Muscle layer of duodenum (tissue), 2 donors: ENCODE measurements around the gene FAM120A.

Experiments
- H3K27ac ChIP-seq: one replicate; pipeline ENCODE4 v1.7.0; 2013; ENCODE audit warnings: mild to moderate bottlenecking, low read length
- H3K27me3 ChIP-seq: one replicate; pipeline ENCODE4 v1.7.0; 2013; ENCODE audit warnings: low read depth, mild to moderate bottlenecking, control low read depth, low read length
- H3K36me3 ChIP-seq, 2 donors: one replicate each; pipeline ENCODE4 v1.7.0; 2013; ENCODE audit warnings: low read length in 2 of 2, control low read depth in 1 of 2, mild to moderate bottlenecking in 1 of 2; ENCODE audit not compliant: insufficient read depth in 2 of 2, control insufficient read depth in 1 of 2
- H3K4me1 ChIP-seq, 2 donors: one replicate each; pipeline ENCODE4 v1.7.0; 2013; ENCODE audit warnings: low read length in 2 of 2, mild to moderate bottlenecking in 2 of 2, control low read depth in 1 of 2, moderate library complexity in 1 of 2; ENCODE audit not compliant: insufficient read depth in 2 of 2, control insufficient read depth in 1 of 2
- H3K4me3 ChIP-seq, 2 donors: one replicate each; pipeline ENCODE4 v1.7.0; 2013; ENCODE audit warnings: low read length in 2 of 2, low read depth in 1 of 2, mild to moderate bottlenecking in 1 of 2
- H3K9me3 ChIP-seq, 2 donors: one replicate each; pipeline ENCODE4 v1.7.0; 2013; ENCODE audit warnings: low read length in 2 of 2, control low read depth in 1 of 2, mild to moderate bottlenecking in 1 of 2; ENCODE audit not compliant: control insufficient read depth in 1 of 2
- donor health status: healthy.

FAM120A gene

DNA sequence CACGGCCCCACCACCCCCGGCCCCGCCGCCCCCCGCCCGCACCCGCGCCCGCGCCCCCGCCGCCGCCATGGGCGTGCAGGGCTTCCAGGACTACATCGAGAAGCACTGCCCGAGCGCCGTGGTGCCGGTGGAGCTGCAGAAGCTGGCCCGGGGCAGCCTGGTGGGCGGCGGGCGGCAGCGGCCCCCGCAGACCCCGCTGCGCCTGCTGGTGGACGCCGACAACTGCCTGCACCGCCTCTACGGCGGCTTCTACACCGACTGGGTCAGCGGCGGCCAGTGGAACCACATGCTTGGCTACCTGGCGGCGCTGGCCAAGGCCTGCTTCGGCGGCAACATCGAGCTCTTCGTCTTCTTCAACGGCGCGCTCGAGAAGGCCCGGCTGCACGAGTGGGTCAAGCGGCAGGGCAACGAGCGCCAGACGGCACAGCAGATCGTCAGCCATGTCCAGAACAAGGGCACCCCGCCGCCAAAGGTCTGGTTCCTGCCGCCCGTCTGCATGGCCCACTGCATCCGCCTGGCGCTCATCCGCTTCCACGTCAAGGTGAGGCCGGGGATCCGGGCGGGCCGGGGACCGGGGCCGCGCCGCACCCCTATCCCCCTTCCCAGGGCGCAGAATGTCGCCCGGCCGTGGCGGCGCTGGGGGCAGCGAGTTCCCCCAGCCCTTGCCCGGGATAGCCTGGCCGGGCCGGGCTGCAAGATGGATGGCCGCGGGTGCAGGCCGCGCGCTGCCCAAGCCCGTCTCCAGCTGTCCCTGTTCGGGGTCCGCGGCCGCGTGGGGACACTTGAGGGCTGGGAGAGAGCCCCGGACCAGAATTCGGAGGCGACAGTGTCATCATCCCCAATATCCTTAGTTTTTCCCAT is 594 bp downstream of the FAM120A start:
- no peaks in the 10 kb centered on the region for H3K27me3 ChIP-seq
- H3K27ac ChIP-seq, result peak overlapping the region; percentile 96
- H3K9me3 ChIP-seq, result no peaks in the 10 kb centered on the region

DNA sequence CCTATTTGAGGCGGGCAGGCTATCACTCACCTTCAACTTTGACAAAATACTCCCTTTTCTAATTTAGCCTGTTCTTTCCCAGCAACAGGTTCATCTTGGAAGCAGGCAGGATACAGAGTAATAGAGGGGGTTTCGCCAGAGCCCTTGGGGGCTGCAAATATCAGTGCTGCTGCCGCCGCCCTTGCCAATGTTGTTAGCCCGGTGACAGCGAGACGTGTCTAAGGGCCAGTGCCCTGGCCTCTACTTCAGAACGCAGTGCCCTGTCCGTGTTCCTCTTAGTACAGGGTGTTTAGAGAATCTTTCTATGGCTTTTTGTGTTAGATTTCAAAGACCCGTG is 1.2 kb downstream of the FAM120A start:
- peak overlapping the region; percentile 96 for H3K27ac ChIP-seq
- peak overlapping the region; percentile 74 to 97 for H3K4me3 ChIP-seq
- peaks cover 4 to 6% of the 10 kb centered on the region in 2 donors for H3K36me3 ChIP-seq
- peaks cover 12 to 31% of the 10 kb centered on the region in 2 donors for H3K4me1 ChIP-seq
- H3K27me3 ChIP-seq, result no peaks in the 10 kb centered on the region
- no peaks in the 10 kb centered on the region for H3K9me3 ChIP-seq

More for the DNA sequence above, 594 bp downstream of the FAM120A start:
- Histone ChIP-seq H3K36me3 (peaks cover 10 to 12% of the 10 kb centered on the region in 2 donors), H3K4me1 (peaks cover 8 to 31% of the 10 kb centered on the region in 2 donors), H3K4me3 (peak overlapping the region; percentile 74 to 97)

DNA sequence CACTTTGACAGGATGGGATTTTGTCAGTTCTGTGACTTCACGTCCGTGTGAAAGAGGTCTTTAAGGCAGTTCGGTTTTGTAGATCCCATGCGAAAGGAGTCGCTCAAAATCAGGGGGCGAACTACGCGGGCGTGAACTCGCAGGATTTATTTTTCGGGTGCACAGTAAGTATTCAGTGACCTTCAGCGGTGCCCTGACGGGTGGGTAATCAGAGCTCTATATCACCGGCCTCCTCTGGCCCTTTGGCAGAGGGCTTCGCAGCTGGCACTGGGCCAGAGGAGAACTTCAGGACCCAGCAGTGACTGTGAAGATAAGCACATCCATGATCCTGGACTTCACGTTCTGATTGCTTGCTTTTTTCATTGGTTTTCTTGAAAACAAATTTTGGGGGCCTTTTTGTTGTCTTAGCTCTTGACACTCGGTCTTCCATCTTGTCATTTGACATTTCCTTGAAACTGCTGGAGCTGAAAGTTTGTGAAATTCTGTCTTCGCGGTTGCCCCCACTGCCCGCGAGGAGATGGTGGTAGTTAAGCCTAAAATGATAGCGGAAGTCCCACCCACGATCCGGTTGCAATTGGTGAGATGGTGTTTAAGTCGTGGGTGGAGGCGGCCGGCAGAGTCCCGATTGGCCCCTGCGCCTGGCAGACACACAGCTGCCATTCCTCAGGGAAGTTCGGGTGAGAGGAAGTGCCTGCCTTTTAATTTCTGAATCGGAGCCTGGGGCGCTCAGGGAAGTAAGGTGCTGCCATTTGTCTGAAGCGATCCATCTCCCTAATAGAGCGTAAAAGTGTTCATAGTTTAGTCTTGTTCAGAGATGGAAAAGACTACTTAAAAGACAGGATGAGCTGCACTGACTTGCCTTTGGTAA is 1.8 kb downstream of the FAM120A start, which contains the start of gene FAM120AOS:
Gene FAM120AOS, minus strand, starts transcription at position 535 of the 868 bp plus-strand sequence. CDS start 872 bp downstream, outside the sequence.
- Histone ChIP-seq H3K4me3 (peak within 1 kb of the TSS; percentile 74 to 97), H3K27ac (peak within 1 kb of the TSS; percentile 96), H3K36me3 (no peaks in the 10 kb centered on the region), H3K9me3 (no peaks in the 10 kb centered on the region), H3K27me3 (no peaks in the 10 kb centered on the region), H3K4me1 (peaks cover 13 to 35% of the 10 kb centered on the region in 2 donors)

DNA sequence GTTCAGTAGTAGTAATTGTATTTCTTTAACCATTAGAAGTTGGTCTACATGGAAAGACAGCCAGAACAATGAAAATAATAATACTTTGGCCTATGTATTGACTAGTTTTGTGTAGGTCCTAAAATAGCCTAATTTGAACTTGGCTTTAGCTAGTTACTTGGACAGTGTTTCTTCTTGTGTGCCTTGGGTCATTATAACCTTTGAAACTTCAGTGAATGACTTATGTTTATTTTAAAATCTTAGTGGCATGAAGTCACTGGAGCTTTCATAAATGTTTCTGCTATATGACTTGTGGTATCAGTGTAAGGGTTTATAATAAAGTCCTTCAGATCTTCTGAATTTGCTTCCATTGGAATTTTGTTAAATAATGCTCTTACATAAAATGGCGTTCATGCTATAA is 4.5 kb downstream of the FAM120A start:
- no peaks in the 10 kb centered on the region for H3K9me3 ChIP-seq
- H3K27me3 ChIP-seq, result no peaks in the 10 kb centered on the region
- H3K4me1 ChIP-seq, result peaks cover 23 to 45% of the 10 kb centered on the region in 2 donors
- H3K36me3 ChIP-seq, result no peaks in the 10 kb centered on the region
- H3K27ac ChIP-seq, result peak overlapping the region; percentile 34
- H3K4me3 ChIP-seq, result no peak overlapping the region

DNA sequence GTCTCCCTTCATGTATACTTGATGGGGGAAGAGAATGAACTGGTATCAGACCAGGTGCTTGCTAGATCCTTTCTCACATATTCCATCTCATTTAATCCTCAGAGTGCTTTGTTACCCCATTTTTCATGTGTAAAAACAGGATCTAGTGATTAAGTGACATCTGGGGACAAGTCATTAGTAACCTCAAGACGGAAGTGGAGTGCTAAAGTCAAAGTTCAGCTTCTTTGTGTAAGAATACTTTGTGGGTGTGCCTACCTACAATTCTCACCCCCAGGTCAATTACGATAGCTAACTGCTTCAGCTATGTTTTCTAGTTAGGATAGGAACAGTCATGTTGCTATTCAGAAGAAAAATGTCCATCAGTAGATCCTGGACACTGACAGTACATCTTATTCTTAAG is 5.0 kb downstream of the FAM120A start:
- no peaks in the 10 kb centered on the region for H3K36me3 ChIP-seq
- peaks cover 23 to 45% of the 10 kb centered on the region in 2 donors for H3K4me1 ChIP-seq
- no peaks in the 10 kb centered on the region for H3K9me3 ChIP-seq
- H3K4me3 ChIP-seq, result no peak overlapping the region
- H3K27ac ChIP-seq, result peak overlapping the region; percentile 34
- no peaks in the 10 kb centered on the region for H3K27me3 ChIP-seq

DNA sequence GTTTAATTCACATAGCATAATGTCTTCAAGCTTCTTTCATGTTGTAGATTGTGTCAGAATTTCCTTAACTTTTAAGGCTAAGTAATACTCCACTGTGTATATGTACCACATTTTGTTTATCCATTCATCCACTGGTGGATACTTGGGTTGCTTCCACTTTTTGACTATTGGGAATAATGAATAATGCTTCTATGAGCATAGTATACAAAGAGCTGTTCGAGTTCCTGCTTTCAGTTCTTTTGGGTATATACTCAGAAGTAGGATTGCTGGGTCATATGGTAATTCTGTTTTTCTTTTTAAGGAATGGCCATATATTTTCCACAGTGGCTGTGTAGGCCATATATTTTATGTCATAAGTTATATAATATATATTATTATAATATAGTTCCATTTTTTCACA is 5.5 kb downstream of the FAM120A start:
- Histone ChIP-seq H3K27ac (peak overlapping the region; percentile 34), H3K36me3 (no peaks in the 10 kb centered on the region), H3K9me3 (no peaks in the 10 kb centered on the region), H3K4me1 (peaks cover 23 to 45% of the 10 kb centered on the region in 2 donors), H3K4me3 (no peak overlapping the region), H3K27me3 (no peaks in the 10 kb centered on the region)

DNA sequence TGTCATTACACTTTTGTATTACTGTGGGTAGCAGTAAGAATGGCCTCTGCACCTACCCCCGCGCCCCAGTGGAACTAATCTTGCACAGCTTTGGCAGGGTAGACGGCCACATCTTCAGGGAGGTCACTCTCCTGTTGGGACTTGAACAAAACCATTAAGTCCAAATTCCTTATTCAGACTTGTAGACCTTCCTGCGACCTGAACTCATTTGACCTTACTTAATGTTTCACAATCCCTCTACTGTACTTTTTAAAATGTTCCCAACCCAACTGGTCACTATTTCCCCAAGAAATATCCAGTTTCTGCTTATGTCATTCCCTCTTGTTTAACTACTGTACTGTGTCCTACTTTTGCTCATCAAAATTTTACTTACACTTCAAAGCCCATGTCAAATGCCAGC is 7.2 kb downstream of the FAM120A start:
- no peak overlapping the region for H3K27ac ChIP-seq
- H3K36me3 ChIP-seq, result no peaks in the 10 kb centered on the region
- no peaks in the 10 kb centered on the region for H3K27me3 ChIP-seq
- peaks cover 23 to 45% of the 10 kb centered on the region in 2 donors for H3K4me1 ChIP-seq
- H3K9me3 ChIP-seq, result no peaks in the 10 kb centered on the region
- no peak overlapping the region for H3K4me3 ChIP-seq

DNA sequence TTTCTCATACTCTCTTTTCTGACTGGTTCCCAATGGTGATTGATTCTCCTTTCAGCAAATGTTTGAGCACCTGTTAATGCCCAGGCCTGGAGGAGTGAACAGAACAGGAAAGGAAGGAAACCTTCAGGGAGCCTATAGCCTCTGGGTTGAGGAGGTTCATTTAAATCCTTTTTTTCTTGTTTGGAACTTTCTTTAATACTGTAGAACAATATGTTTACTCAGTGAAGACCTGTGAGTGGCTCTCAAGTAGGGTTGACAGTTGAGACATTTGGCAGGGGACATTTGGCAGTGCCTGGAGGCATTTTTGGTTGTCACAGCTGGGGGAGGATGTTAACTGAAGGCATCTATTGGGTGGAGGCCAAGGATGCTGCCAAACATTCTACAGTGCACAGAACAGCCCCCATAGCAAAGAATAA is 8.0 kb downstream of the FAM120A start:
- Histone ChIP-seq H3K4me1 (peaks cover 21 to 46% of the 10 kb centered on the region in 2 donors), H3K27ac (no peak overlapping the region), H3K27me3 (no peaks in the 10 kb centered on the region), H3K4me3 (no peak overlapping the region), H3K36me3 (no peaks in the 10 kb centered on the region), H3K9me3 (no peaks in the 10 kb centered on the region)

DNA sequence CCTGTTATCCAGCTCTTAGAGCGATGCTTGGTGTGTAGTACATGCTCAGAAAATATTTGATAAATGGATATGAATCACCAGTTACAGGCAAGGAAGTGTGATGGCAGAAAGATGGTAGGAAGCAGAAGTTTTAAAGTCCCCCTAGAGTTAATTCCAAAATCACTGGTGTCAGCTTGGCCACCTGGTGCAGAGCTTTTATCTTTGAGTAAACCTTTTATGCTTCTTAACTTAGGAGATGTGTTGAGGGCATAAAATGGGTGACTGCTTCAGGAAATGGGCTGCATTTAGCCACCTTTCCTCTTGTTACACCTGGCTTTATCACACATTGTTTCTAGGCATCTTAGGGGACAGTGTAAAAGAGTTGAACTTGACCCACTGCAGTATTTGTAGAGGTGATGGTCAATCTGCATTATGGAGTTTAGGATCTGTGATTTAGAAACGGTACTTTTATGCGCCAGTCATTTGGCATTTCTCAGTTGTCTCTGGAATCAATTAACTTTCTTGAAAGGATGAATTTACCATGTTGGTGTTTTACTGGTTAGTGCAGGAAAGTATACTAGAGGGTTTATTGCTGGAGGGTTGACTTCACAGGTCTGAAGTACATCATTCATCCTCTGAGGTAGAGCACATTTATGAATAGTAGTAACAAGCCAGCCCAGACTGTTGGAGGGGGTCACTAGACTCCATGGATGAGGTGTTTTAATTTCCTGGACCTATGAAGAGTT is 9.4 kb downstream of the FAM120A start:
- Histone ChIP-seq H3K36me3 (no peaks in the 10 kb centered on the region), H3K27ac (no peak overlapping the region), H3K27me3 (no peaks in the 10 kb centered on the region), H3K4me3 (no peak overlapping the region), H3K4me1 (peaks cover 21 to 43% of the 10 kb centered on the region in 2 donors), H3K9me3 (no peaks in the 10 kb centered on the region)

DNA sequence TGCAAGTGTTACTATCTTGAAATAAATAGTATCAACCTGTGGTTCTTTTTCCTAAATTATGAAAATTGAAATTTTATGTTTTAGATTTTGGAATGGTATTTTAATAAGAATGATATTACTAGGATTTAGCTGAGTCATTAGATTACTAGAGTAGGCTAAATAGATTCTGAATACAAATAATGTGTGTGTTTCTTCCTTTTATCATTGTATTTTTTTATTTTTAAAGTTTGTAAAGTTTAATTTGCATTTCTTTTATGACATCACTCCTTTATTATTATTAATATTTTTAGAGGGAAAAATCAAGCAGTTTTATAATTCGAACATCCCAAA is 9.9 kb downstream of the FAM120A start:
- Histone ChIP-seq H3K27me3 (no peaks in the 10 kb centered on the region), H3K4me1 (peaks cover 20 to 47% of the 10 kb centered on the region in 2 donors), H3K9me3 (no peaks in the 10 kb centered on the region), H3K4me3 (no peak overlapping the region), H3K36me3 (no peaks in the 10 kb centered on the region), H3K27ac (no peak overlapping the region)

DNA sequence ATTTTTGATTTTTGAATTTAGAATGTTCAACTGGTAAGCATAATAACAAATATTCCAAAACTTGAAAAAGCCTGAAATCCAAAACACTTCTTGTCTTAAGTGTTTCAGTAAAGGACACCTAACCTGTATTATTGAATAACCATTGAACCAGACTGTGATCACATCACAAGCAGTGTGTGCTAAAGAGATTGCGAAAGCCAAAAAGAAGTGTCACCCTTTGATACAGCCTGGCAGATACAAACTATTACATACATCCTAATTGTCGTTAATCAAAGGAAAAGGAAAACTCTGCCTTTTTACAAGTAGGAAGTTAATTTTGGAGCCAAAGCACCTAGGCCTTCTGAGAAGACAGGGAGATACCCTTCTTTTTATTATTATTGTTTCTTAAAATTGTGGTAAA is 10.3 kb downstream of the FAM120A start:
- Histone ChIP-seq H3K27ac (no peak overlapping the region), H3K27me3 (no peaks in the 10 kb centered on the region), H3K36me3 (no peaks in the 10 kb centered on the region), H3K4me1 (peaks cover 24 to 51% of the 10 kb centered on the region in 2 donors), H3K9me3 (no peaks in the 10 kb centered on the region), H3K4me3 (no peak overlapping the region)
